GM12878 (cell line): Measurements from ENCODE around the gene DPP4.
"Not testable (repeated sequence)": the region's sequence is repeated elsewhere in the genome, so short reads cannot be mapped to it uniquely, and the experiment has no call there.

Source experiments
- CHD2 ChIP-seq: IDR thresholded peaks from 2 replicates; pipeline ENCODE4 v1.6.1; 2011; ENCODE audit warnings: low read depth, low read length, improper control_type of control experiment, borderline replicate concordance
- EZH2 ChIP-seq: IDR thresholded peaks from 2 replicates; pipeline ENCODE4 v1.6.1; 2012; ENCODE audit warnings: low read depth, mild to moderate bottlenecking, control low read depth, inconsistent platforms, low read length, borderline replicate concordance; ENCODE audit not compliant: control insufficient read depth
- FOS ChIP-seq: IDR thresholded peaks from 3 replicates; pipeline ENCODE4 v1.6.1; 2011; ENCODE audit warnings: borderline replicate concordance; ENCODE audit not compliant: insufficient read length; ENCODE audit errors: extremely low read depth
- FOXM1 ChIP-seq: IDR thresholded peaks from 2 replicates; pipeline ENCODE4 v1.6.1; 2012; ENCODE audit warnings: low read depth, mild to moderate bottlenecking, inconsistent platforms, low read length, moderate library complexity
- POLR2A ChIP-seq: IDR thresholded peaks from 2 replicates; pipeline ENCODE4 v1.6.1; 2011; ENCODE audit warnings: low read depth, mild to moderate bottlenecking, low read length
- REST ChIP-seq: IDR thresholded peaks from 2 replicates; pipeline ENCODE4 v1.6.1; 2012; ENCODE audit warnings: mild to moderate bottlenecking, low read depth, low read length
- SIN3A ChIP-seq: IDR thresholded peaks from 2 replicates; pipeline ENCODE4 v1.6.1; 2012; ENCODE audit warnings: low read depth, low read length, improper control_type of control experiment
- WRNIP1 ChIP-seq: IDR thresholded peaks from 2 replicates; pipeline ENCODE4 v1.6.1; 2011; ENCODE audit warnings: low read depth, low read length, improper control_type of control experiment, borderline replicate concordance
- ZNF687 ChIP-seq: fragments of 450-650 bp; IDR thresholded peaks from 2 replicates; pipeline ENCODE4 v1.6.1; 2017; ENCODE audit warnings: mild to moderate bottlenecking, moderate library complexity
- TF ChIP-seq, protein P1 (sequence below), 3 experiments: IDR thresholded peaks in 2 of 3; conservative IDR thresholded peaks in 1 of 3; 2 replicates each; pipeline ENCODE4 v1.5.1; 2011; ENCODE audit warnings: low read depth in 3 of 3, low read length in 3 of 3, mild to moderate bottlenecking in 3 of 3, control low read depth in 2 of 3, moderate library complexity in 2 of 3, inconsistent platforms in 1 of 3, mixed read lengths in 1 of 3; ENCODE audit not compliant: control insufficient read depth in 2 of 3, insufficient read depth in 1 of 3; ENCODE audit errors: extremely low read depth in 1 of 3

DNA sequence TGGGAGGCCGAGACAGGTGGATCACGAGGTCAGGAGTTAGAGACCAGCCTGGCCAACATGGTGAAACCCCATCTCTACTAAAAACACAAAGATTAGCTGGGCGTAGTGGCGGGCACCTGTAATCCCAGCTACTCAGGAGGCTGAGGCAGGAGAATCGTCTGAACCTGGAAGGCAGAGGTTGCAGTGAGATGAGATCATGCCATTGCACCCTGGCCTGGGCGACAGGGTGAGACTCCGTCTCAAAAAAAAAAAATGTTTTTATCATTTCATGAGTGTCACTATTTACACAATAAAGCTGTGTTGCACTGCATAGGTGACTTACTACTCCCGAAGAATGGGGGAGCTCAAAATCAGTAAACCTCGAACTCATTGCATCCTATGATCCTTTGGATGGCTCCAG lies 120.6 kb downstream of the DPP4 start:
- not testable (repeated sequence) for TF ChIP-seq FOS, WRNIP1, POLR2A, FOXM1, EZH2, SIN3A, ZNF687, CHD2, REST
- TF ChIP-seq, protein P1, sequence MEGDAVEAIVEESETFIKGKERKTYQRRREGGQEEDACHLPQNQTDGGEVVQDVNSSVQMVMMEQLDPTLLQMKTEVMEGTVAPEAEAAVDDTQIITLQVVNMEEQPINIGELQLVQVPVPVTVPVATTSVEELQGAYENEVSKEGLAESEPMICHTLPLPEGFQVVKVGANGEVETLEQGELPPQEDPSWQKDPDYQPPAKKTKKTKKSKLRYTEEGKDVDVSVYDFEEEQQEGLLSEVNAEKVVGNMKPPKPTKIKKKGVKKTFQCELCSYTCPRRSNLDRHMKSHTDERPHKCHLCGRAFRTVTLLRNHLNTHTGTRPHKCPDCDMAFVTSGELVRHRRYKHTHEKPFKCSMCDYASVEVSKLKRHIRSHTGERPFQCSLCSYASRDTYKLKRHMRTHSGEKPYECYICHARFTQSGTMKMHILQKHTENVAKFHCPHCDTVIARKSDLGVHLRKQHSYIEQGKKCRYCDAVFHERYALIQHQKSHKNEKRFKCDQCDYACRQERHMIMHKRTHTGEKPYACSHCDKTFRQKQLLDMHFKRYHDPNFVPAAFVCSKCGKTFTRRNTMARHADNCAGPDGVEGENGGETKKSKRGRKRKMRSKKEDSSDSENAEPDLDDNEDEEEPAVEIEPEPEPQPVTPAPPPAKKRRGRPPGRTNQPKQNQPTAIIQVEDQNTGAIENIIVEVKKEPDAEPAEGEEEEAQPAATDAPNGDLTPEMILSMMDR (IDR thresholded peaks at IDR 0.05 in 2 of 3, conservative IDR thresholded peaks at IDR 0.05 in 1 of 3; ENCODE audit: control insufficient read depth in 2 of 3, extremely low read depth in 1 of 3, insufficient read depth in 1 of 3, low read depth in 3 of 3, low read length in 3 of 3), result not testable (repeated sequence)
